Natural killer cell (primary cell): ENCODE data around the gene CDKAL1. TPM values are rescaled to one million over a fixed set of nuclear protein-coding genes. Genes with fewer than 3 reads are reported as not detected.

Experiments used
- ATAC-seq, 3 donors: fragments of 150-1000 bp in 2 of 3; fragments of 200-7000 bp in 1 of 3; cut with Tn5 transposase; 1 replicate in 1 of 3; 2 replicates in 2 of 3; pipeline ENCODE4 v1.10.0; 2021; ENCODE audit warnings: mild to moderate bottlenecking in 2 of 3, moderate library complexity in 2 of 3
- DNase-seq, 2 donors: peaks; one replicate each; pipeline versions ENCODE4 v3.0.0 to v3.0.0-alpha.2; 2013 to 2021; ENCODE audit warnings: mixed read lengths in 1 of 2
- H3K27ac ChIP-seq: one replicate; pipeline ENCODE4 v1.5.1; 2013; ENCODE audit warnings: mild to moderate bottlenecking, low read length
- H3K27me3 ChIP-seq: one replicate; pipeline ENCODE4 v1.6.1; 2013; ENCODE audit warnings: low read length; ENCODE audit not compliant: control insufficient read depth, insufficient read depth
- H3K36me3 ChIP-seq: one replicate; pipeline ENCODE4 v1.6.1; 2013; ENCODE audit warnings: low read length; ENCODE audit not compliant: control insufficient read depth, insufficient read depth
- H3K4me1 ChIP-seq: one replicate; pipeline ENCODE4 v1.6.1; 2013; ENCODE audit warnings: low read length; ENCODE audit not compliant: control insufficient read depth, insufficient read depth
- H3K4me3 ChIP-seq: one replicate; pipeline ENCODE4 v1.5.1; 2013; ENCODE audit warnings: low read length
- H3K9me3 ChIP-seq: one replicate; pipeline ENCODE4 v1.6.1; 2013; ENCODE audit warnings: low read length; ENCODE audit not compliant: control insufficient read depth, insufficient read depth
- H3K27ac Mint-ChIP-seq, 2 donors: one replicate each; pipeline ENCODE4 v1.8.0; 2022; ENCODE audit warnings: mild to moderate bottlenecking in 2 of 2, mixed read lengths in 2 of 2, moderate library complexity in 1 of 2
- H3K27me3 Mint-ChIP-seq, 2 donors: one replicate each; pipeline ENCODE4 v1.8.0; 2022; ENCODE audit warnings: low read depth in 2 of 2, mixed read lengths in 2 of 2
- H3K36me3 Mint-ChIP-seq: one replicate; pipeline ENCODE4 v1.8.0; 2022; ENCODE audit warnings: mixed read lengths
- H3K4me1 Mint-ChIP-seq, 2 donors: one replicate each; pipeline ENCODE4 v1.8.0; 2022; ENCODE audit warnings: mixed read lengths in 2 of 2
- H3K4me3 Mint-ChIP-seq: one replicate; pipeline ENCODE4 v1.8.0; 2022; ENCODE audit warnings: mild to moderate bottlenecking, moderate library complexity, mixed read lengths
- H3K9me3 Mint-ChIP-seq, 2 donors: one replicate each; pipeline ENCODE4 v1.8.0; 2022; ENCODE audit warnings: mixed read lengths in 2 of 2
- CTCF ChIP-seq: fragments of 200-600 bp; IDR thresholded peaks from one replicate; pipeline ENCODE4 v1.8.0; 2022; ENCODE audit warnings: antibody characterized with exemption
- WGBS: methylation state at CpG from one replicate; pipeline ENCODE4 v1.1.7; 2013; ENCODE audit warnings: missing lambda C conversion rate; ENCODE audit not compliant: insufficient coverage; 5-methylcytosine and 5-hydroxymethylcytosine counted together
- intact Hi-C: fragments of 100-400 bp; cut with micrococcal nuclease; formaldehyde crosslinking; loops from one replicate; pipeline ENCODE4 v1.14.2; 2022
- total RNA-seq, 4 donors: library from RNA; stranded (reverse); fragments of 120-200 nt in 1 of 4; gene quantifications; one replicate each; pipeline versions ENCODE4 v1.2.3 to v1.2.4, GENCODE V29; 2013 to 2022

The CDKAL1 gene
- total RNA-seq, 3 donors from 2014 or later (not counting 1 experiment from before 2014, with no cell fraction given), result 26.0 to 32.8 (median 28.9) TPM

- H3K4me1 ChIP-seq, result no peaks in the 10 kb centered on the region
- no peak overlapping the region for H3K27ac ChIP-seq
- ATAC-seq (no peak), DNase-seq (no peak)
- no peaks in the 10 kb centered on the region for H3K27me3 ChIP-seq
- Mint-ChIP-seq H3K36me3 (peaks cover 9% of the 10 kb centered on the region), H3K9me3 (peaks cover 2 to 9% of the 10 kb centered on the region in 2 donors), H3K4me3 (no peak overlapping the region), H3K27me3 (no peaks in the 10 kb centered on the region), H3K27ac (no peak overlapping the region), H3K4me1 (no peaks in the 10 kb centered on the region)
- peaks cover 7% of the 10 kb centered on the region for H3K36me3 ChIP-seq
- intact Hi-C loops, result no loop called here
- WGBS, result 100% methylated on average over 2 of the region's 2 CpGs
- no peak for TF ChIP-seq CTCF
- peaks cover 3% of the 10 kb centered on the region for H3K9me3 ChIP-seq
- H3K4me3 ChIP-seq, result no peak overlapping the region
Observed at GRCh38 chr6:21238208-21238607, 704.0 kb downstream of the CDKAL1 start.

- Histone ChIP-seq H3K4me1 (no peaks in the 10 kb centered on the region), H3K27ac (no peak overlapping the region), H3K9me3 (no peaks in the 10 kb centered on the region), H3K27me3 (no peaks in the 10 kb centered on the region), H3K4me3 (no peak overlapping the region), H3K36me3 (no peaks in the 10 kb centered on the region)
- peaks cover 2% of the 10 kb centered on the region in 2 donors for H3K4me1 Mint-ChIP-seq
- DNase-seq (no peak), ATAC-seq (no peak)
- no peaks in the 10 kb centered on the region for H3K27me3 Mint-ChIP-seq
- no peak for TF ChIP-seq CTCF
- WGBS, result 83% methylated on average over 2 of the region's 2 CpGs
- H3K4me3 Mint-ChIP-seq, result no peak overlapping the region
- H3K36me3 Mint-ChIP-seq, result no peaks in the 10 kb centered on the region
- H3K9me3 Mint-ChIP-seq, result peaks cover 2 to 6% of the 10 kb centered on the region in 2 donors
- intact Hi-C loops, result no loop called here
- no peak overlapping the region for H3K27ac Mint-ChIP-seq
Observed at GRCh38 chr6:21240709-21241108, 706.5 kb downstream of the CDKAL1 start.

GRCh38 chr6:21241231-21242130, 707.2 kb downstream of the CDKAL1 start:
- 67% methylated on average over 5 of the region's 5 CpGs for WGBS
- H3K27me3 Mint-ChIP-seq, result no peaks in the 10 kb centered on the region
- H3K4me1 ChIP-seq, result no peaks in the 10 kb centered on the region

More at GRCh38 chr6:21241231-21242130, 707.2 kb downstream of the CDKAL1 start:
- Histone ChIP-seq H3K27ac (no peak overlapping the region), H3K4me3 (no peak overlapping the region), H3K27me3 (no peaks in the 10 kb centered on the region), H3K36me3 (no peaks in the 10 kb centered on the region), H3K9me3 (no peaks in the 10 kb centered on the region)
- Mint-ChIP-seq H3K27ac (no peak overlapping the region), H3K4me3 (no peak overlapping the region), H3K9me3 (peaks cover 2 to 6% of the 10 kb centered on the region in 2 donors), H3K36me3 (no peaks in the 10 kb centered on the region), H3K4me1 (peaks cover 9 to 10% of the 10 kb centered on the region in 2 donors)
- no peak for ATAC-seq
- intact Hi-C loops, result no loop called here
- no peak for DNase-seq
- no peak for TF ChIP-seq CTCF
